Astrocyte of the hippocampus (primary cell): ENCODE results near the gene TMEM35A.
A peak's percentile ranks its signal among the peaks of the same experiment; 100 is the strongest.
"Not testable (repeated sequence)": the region's sequence is repeated elsewhere in the genome, so short reads cannot be mapped to it uniquely, and the experiment has no call there.

Source experiments
- DNase-seq: peaks from one replicate; pipeline ENCODE4 v3.0.0; 2011; ENCODE audit warnings: low read depth, low spot score

Gene TMEM35A

GRCh38 chrX:101078716-101079598 is at the start of gene TMEM35A:
Gene TMEM35A (plus strand): TSS chrX:101078879. CDS start chrX:101079003, 124 bp downstream.
- peak; percentile 49 for DNase-seq

GRCh38 chrX:101029665-101030064 is 49.0 kb upstream of the TMEM35A start:
- no peak for DNase-seq

- DNase-seq = no peak
These were observed 41.4 kb upstream of the TMEM35A start for GRCh38 chrX:101037231-101037630.

- no peak for DNase-seq
These were observed 38.5 kb upstream of the TMEM35A start for GRCh38 chrX:101040197-101040596.

- no peak for DNase-seq
These were observed 27.5 kb upstream of the TMEM35A start for GRCh38 chrX:101051153-101051548.

- DNase-seq = peak; percentile 81
These were observed 27.0 kb upstream of the TMEM35A start, which contains the start of gene TRMT2B for GRCh38 chrX:101051549-101052302. Gene TRMT2B (minus strand): TSS chrX:101052111. CDS start chrX:101042289, 9,822 bp downstream.

GRCh38 chrX:101056551-101056950 is 22.1 kb upstream of the TMEM35A start:
- DNase-seq = not testable (repeated sequence)

- no peak for DNase-seq
These were observed 21.5 kb upstream of the TMEM35A start for GRCh38 chrX:101057093-101057714.

- DNase-seq = peak; percentile 36
These were observed 16.5 kb upstream of the TMEM35A start for GRCh38 chrX:101062176-101062575.

GRCh38 chrX:101071582-101071981 is 7.1 kb upstream of the TMEM35A start:
- no peak for DNase-seq

- no peak for DNase-seq
These were observed 1.1 kb downstream of the TMEM35A start for GRCh38 chrX:101079736-101080270.

- DNase-seq = no peak
These were observed 1.8 kb downstream of the TMEM35A start for GRCh38 chrX:101080326-101081124.

- DNase-seq = no peak
These were observed 2.6 kb downstream of the TMEM35A start for GRCh38 chrX:101081231-101081630.

- DNase-seq = no peak
These were observed 13.1 kb downstream of the TMEM35A start for GRCh38 chrX:101091817-101092216.

- DNase-seq = peak; percentile 97
These were observed 19.1 kb downstream of the TMEM35A start, which contains the start of gene CENPI for GRCh38 chrX:101097546-101098453. Gene CENPI (plus strand): TSS chrX:101098204. CDS start chrX:101101071, 2,867 bp downstream.

GRCh38 chrX:101108284-101108683 is 29.6 kb downstream of the TMEM35A start:
- no peak for DNase-seq

- no peak for DNase-seq
These were observed 39.0 kb downstream of the TMEM35A start for GRCh38 chrX:101117701-101118100.

GRCh38 chrX:101136235-101136634 is 57.6 kb downstream of the TMEM35A start:
- DNase-seq = peak; percentile 0
